Uterus (tissue), 4 donors: Measurements from ENCODE around the gene KLHL34. TPM values are rescaled to one million over a fixed set of nuclear protein-coding genes. Genes with fewer than 3 reads are reported as not detected.

Experiments
- DNase-seq, 2 donors: peaks; one replicate each; pipeline ENCODE4 v3.0.0-alpha.2; 2019 to 2020
- H3K27ac ChIP-seq, 2 donors: fragments of 200-600 bp; sonication (generic); 1 replicate in 1 of 2; 2 replicates in 1 of 2; pipeline ENCODE4 v1.5.1; 2016 to 2018
- H3K27me3 ChIP-seq, 2 donors: fragments of 200-600 bp; sonication (generic); one replicate each; pipeline ENCODE4 v1.5.1; 2018 to 2019; ENCODE audit warnings: control low read depth in 1 of 2
- H3K36me3 ChIP-seq, 2 donors: fragments of 200-600 bp; sonication (generic); one replicate each; pipeline ENCODE4 v1.5.1; 2019; ENCODE audit warnings: control low read depth in 1 of 2
- H3K4me1 ChIP-seq, 2 donors: fragments of 200-600 bp; sonication (generic); one replicate each; pipeline ENCODE4 v1.5.1; 2018 to 2019; ENCODE audit warnings: control low read depth in 1 of 2
- H3K4me3 ChIP-seq, 2 donors: fragments of 200-600 bp; sonication (generic); 1 replicate in 1 of 2; 2 replicates in 1 of 2; pipeline ENCODE4 v1.5.1; 2018 to 2019; ENCODE audit warnings: mild to moderate bottlenecking in 1 of 2
- H3K9me3 ChIP-seq, 2 donors: fragments of 200-600 bp; sonication (generic); one replicate each; pipeline ENCODE4 v1.5.1; 2019; ENCODE audit warnings: control low read depth in 1 of 2
- POLR2A ChIP-seq, 2 donors: fragments of 450-650 bp; IDR thresholded peaks; one replicate each; pipeline ENCODE4 v1.6.1; 2016; ENCODE audit warnings: antibody characterized with exemption in 2 of 2, mild to moderate bottlenecking in 1 of 2, moderate library complexity in 1 of 2
- intact Hi-C: fragments of 100-400 bp; cut with DNase I; formaldehyde crosslinking; loops from one replicate; pipeline ENCODE4 v1.15.1; 2023; ENCODE audit warnings: low total_unique reads
- total RNA-seq, 4 donors: library from RNA; depleted of rRNA in 3 of 4; stranded (reverse); fragments of >200 nt in 3 of 4; gene quantifications; one replicate each; pipeline versions ENCODE4 v1.1.0 to v1.2.4, GENCODE V29; 2014 to 2023
- TF ChIP-seq, protein P1 (sequence below), 4 experiments: fragments of 200-600 bp in 2 of 4; fragments of 450-650 bp in 2 of 4; sonication (generic) in 2 of 4; IDR thresholded peaks; one replicate each; pipeline ENCODE4 v1.5.1; 2016 to 2019; ENCODE audit warnings: antibody characterized with exemption in 4 of 4, mild to moderate bottlenecking in 2 of 4, moderate library complexity in 1 of 4
- donor health status: DM: yes; HTN: yes; CAD: no.

The KLHL34 gene
- total RNA-seq, 4 donors from 2014 or later: 0.21 TPM; not detected in 3

- intact Hi-C loops: no loop called here
- H3K27ac ChIP-seq: no peak overlapping the region
- no peak for DNase-seq
- H3K36me3 ChIP-seq: no peaks in the 10 kb centered on the region
- H3K4me3 ChIP-seq: no peak overlapping the region
- no peaks in the 10 kb centered on the region for H3K9me3 ChIP-seq
- TF ChIP-seq, protein P1, sequence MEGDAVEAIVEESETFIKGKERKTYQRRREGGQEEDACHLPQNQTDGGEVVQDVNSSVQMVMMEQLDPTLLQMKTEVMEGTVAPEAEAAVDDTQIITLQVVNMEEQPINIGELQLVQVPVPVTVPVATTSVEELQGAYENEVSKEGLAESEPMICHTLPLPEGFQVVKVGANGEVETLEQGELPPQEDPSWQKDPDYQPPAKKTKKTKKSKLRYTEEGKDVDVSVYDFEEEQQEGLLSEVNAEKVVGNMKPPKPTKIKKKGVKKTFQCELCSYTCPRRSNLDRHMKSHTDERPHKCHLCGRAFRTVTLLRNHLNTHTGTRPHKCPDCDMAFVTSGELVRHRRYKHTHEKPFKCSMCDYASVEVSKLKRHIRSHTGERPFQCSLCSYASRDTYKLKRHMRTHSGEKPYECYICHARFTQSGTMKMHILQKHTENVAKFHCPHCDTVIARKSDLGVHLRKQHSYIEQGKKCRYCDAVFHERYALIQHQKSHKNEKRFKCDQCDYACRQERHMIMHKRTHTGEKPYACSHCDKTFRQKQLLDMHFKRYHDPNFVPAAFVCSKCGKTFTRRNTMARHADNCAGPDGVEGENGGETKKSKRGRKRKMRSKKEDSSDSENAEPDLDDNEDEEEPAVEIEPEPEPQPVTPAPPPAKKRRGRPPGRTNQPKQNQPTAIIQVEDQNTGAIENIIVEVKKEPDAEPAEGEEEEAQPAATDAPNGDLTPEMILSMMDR (IDR thresholded peaks at IDR 0.05): no peak
- no peak for TF ChIP-seq POLR2A (IDR thresholded peaks at IDR 0.05)
- no peaks in the 10 kb centered on the region for H3K27me3 ChIP-seq
- no peaks in the 10 kb centered on the region for H3K4me1 ChIP-seq
These were observed 26.1 kb downstream of the KLHL34 start for GRCh38 chrX:21632027-21632426.

- no peak for TF ChIP-seq POLR2A (IDR thresholded peaks at IDR 0.05)
- TF ChIP-seq, protein P1 (IDR thresholded peaks at IDR 0.05): no peak
- Histone ChIP-seq H3K27me3 (no peaks in the 10 kb centered on the region), H3K27ac (no peak overlapping the region), H3K9me3 (no peaks in the 10 kb centered on the region), H3K4me1 (no peaks in the 10 kb centered on the region), H3K4me3 (no peak overlapping the region), H3K36me3 (no peaks in the 10 kb centered on the region)
- intact Hi-C loops: no loop called here
- no peak for DNase-seq
These were observed 34.2 kb downstream of the KLHL34 start for GRCh38 chrX:21623778-21624501.

DNA sequence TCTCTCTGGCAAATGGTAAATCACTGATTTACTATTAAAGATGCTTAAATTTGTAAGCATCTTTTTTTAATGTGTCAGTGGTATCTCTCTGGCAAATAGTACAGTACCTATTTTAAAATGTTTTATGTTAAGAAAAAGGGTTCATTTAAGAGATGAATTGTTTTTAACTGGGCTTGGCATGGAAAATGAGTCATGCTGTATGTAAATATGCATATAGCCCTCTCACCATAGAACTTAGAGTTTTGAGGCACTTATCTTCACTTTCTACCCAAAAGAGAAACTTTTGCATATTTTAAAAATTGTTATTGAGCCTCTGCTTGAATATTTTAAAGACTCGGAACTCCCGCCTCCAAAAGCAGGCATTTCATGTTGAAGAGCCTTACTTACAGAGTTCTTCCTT is 37.9 kb downstream of the KLHL34 start:
- TF ChIP-seq, protein P1 (IDR thresholded peaks at IDR 0.05): no peak
- TF ChIP-seq POLR2A (IDR thresholded peaks at IDR 0.05): no peak
- no peak for DNase-seq
- intact Hi-C loops: no loop called here
- no peak overlapping the region for H3K4me3 ChIP-seq
- H3K4me1 ChIP-seq: no peaks in the 10 kb centered on the region
- no peaks in the 10 kb centered on the region for H3K36me3 ChIP-seq
- H3K27me3 ChIP-seq: no peaks in the 10 kb centered on the region
- H3K9me3 ChIP-seq: no peaks in the 10 kb centered on the region
- H3K27ac ChIP-seq: no peak overlapping the region

- Histone ChIP-seq H3K36me3 (no peaks in the 10 kb centered on the region), H3K4me1 (no peaks in the 10 kb centered on the region), H3K27me3 (no peaks in the 10 kb centered on the region), H3K4me3 (no peak overlapping the region), H3K9me3 (no peaks in the 10 kb centered on the region), H3K27ac (no peak overlapping the region)
- intact Hi-C loops: no loop called here
- TF ChIP-seq, protein P1 (IDR thresholded peaks at IDR 0.05): no peak
- no peak for TF ChIP-seq POLR2A (IDR thresholded peaks at IDR 0.05)
- no peak for DNase-seq
These were observed 41.7 kb downstream of the KLHL34 start for GRCh38 chrX:21616386-21616785.

GRCh38 chrX:21612154-21612553 is 46.0 kb downstream of the KLHL34 start:
- TF ChIP-seq, protein P1 (IDR thresholded peaks at IDR 0.05): no peak
- TF ChIP-seq POLR2A (IDR thresholded peaks at IDR 0.05): no peak
- H3K36me3 ChIP-seq: no peaks in the 10 kb centered on the region
- H3K4me1 ChIP-seq: no peaks in the 10 kb centered on the region
- DNase-seq: no peak
- intact Hi-C loops: no loop called here
- H3K27me3 ChIP-seq: no peaks in the 10 kb centered on the region
- no peaks in the 10 kb centered on the region for H3K9me3 ChIP-seq
- H3K4me3 ChIP-seq: no peak overlapping the region
- no peak overlapping the region for H3K27ac ChIP-seq
